ENCODE measurements around the gene TRANK1.
A peak's percentile ranks its signal among the peaks of the same experiment; 100 is the strongest.

The TRANK1 gene

DNA sequence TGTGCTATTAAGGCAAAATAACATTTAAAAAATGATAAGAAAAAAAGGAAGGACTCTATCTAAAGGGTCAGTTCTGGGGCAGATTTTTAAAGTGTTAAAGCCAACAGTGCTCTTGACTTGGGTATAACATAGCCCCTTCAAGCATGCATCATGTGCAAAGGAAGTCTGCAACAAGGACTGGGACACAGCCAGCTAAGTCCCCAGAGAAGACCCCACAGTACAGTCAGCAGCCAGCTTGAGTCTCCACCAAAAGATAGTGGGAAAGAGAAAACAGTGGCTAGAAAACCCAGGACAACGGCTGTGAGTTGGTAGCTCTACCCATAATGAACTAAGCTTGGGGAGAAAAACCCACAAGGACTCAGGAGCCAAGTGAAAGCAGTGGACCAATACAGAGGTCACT, 94.1 kb downstream of the TRANK1 start:
- DNase-seq: no peak

DNA sequence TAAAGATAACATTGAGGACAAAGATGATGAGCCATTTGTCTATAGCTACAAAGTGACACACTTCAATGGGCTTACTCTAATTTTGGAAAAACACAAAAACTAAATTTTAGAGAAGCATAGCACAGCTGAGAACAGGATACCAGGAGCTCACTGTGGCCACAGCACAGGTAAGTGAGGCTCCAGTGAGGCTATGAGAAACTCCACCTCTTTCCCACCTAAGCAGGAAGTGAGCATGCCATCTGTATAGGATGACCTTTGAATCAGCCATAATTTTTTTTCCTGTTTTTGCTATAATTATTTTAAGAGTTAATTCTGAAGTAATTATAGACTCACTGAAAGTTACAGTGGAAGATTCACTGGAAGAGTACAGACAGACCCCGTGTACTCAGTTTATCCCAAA, 98.4 kb downstream of the TRANK1 start:
- DNase-seq: no peak

- DNase-seq: peak in 7 of 51 donors; percentile 2 to 46 (median 6)
Observed at GRCh38 chr3:36843065-36844051, 101.5 kb downstream of the TRANK1 start.

- no peak for DNase-seq
Observed at GRCh38 chr3:36842275-36842674, 102.6 kb downstream of the TRANK1 start.

DNA sequence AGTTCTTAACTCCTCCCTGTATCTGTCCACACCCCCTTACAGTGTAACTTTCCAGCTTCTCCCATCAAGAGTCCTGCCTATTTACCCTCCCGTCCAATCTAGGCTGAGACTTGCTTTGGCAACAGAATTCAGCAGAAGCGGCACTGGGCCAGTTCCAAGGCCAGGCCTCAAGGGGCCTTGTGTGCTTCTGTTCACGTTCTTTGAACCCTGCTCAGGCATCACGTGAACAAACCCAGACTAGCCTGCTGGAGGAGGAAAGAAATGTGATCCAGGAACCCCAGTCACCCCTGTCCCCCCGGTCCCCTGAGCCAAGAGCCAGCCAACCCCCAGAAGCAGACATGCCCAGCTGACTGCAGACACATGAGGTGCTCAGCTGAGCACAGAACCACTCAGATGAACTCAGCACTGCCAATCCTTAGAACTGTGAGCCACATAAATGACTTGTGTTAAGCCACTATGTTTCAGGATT, 104.4 kb downstream of the TRANK1 start:
- DNase-seq: no peak

GRCh38 chr3:36837089-36837488, 107.8 kb downstream of the TRANK1 start:
- DNase-seq: no peak

DNA sequence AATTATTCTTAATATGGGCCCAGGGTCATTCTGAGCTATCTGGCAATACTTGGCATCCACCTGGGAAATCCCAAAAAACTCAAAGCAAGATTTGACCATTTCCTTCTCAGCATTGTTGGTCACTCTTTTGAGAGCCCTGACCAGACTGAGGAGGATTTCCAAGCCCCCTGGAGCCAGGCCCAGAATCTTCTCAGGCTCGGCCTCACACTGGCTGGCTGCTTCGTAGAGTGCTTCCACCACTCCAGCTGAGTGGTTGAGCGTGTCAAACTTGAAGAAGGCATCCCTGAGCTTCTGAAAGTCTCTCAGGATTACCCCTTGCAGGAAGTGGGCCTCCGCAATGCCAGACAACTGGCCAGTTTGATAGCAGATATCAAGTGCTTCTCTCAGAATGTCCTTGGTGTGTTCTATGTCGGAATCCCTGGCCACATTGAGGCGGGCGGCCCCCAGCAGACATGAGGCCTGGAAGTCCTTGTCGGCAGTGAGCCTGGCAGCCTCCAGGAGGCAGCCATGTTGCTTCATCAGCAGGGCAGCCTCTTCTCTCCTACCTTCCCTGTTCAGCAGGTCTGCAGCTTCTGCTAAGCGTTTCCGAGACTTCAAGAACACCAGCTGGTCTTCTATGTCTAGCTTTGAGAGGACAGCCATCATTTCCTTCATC, 111.6 kb downstream of the TRANK1 start:
- DNase-seq: no peak

DNA sequence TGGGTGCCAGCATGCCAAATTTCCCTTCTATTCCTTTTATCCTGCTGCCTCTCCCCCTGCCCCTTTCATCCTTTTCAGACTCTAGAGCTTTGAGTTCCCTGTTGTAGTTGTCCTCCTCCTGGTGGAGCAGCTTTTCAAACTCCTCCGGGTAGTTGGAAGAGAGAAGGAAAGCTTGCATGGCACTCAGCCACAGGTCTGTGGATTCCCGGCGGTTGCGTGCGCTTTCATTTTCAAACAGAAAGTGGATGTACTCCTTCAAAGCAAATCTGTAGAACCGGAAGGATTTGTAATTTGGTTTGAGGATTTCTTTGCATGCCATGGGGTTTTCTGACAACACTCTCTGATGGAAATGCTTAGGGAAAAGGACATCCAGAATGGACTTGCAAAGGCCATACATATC, 112.4 kb downstream of the TRANK1 start:
- no peak for DNase-seq

DNA sequence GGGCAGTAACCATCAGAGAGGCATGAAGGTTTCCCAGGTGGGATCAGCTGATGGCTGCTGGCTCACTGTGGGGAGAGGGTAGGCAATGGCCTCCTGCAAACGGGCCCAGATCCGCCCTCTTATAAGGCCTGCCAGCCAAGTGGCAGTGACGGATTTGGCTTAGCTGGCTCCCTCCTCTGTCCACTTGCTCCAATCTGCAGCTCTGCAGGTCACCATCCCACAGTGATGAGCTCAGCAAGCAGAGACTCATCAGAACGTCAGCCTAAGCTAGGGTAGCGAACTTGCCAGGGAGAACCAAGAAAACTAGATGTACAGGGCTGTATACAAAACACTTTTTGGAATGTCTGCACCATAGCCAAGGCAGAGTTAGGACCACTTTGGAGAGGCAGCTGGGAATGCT, 117.7 kb downstream of the TRANK1 start:
- no peak for DNase-seq

DNA sequence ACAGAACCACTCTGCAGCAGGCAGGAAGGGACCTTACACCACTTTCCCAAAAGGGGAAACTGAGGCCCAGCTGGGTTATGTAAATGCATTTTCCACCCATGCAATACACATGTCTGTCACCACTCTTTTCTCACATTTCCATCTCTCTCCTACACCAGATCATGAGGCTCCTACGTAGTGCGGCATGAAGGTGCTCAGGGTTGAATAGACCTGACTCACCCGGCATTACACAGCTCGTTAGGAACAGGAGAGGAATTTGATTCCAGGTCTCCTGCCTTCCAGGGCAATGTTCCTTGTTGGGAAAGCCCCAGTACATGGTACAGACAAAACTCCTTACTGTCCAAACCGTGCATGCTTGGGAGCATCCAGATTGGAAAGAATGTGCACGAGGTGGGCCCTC, 118.6 kb downstream of the TRANK1 start:
- no peak for DNase-seq

GRCh38 chr3:36824443-36824842, 120.4 kb downstream of the TRANK1 start:
- DNase-seq: no peak

DNA sequence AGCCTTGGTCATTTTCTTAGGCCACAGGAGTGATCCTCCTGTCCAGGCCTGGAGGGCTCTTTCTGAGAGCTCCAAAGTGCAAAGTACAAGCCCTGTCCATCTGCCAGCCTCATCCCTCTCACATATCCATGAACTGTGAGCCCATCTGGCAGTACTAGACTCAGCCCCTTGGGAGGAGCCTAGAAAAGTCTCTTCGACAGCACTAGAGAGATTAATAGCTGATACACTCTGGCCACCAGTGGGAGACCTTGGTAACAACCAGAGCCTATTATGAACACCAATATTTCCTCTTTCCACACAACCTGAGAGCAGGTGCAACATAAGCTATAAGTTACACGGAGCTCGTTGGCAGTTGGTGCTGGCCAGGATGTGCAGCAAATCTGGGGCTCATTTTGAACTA, 121.0 kb downstream of the TRANK1 start:
- no peak for DNase-seq

DNA sequence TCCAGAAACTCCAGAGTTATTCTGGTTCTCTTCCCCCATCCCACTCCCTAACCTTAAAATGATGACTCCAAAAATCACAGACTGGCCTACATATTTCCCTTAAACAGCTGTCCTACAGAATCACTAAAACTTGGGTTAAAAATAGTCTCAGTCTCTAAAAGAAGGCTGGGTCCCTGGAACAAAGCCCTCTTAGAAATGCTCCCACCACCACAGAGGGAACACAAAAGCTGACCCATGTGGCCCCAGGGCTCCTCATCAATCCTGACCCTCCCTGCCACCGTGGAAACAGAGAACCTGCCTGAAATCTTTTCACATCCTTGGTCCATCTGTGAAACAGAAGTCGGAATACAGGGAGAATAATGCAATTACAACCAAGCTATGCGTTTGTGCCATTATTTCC, 124.8 kb downstream of the TRANK1 start:
- DNase-seq: no peak

- DNase-seq: no peak
Observed at GRCh38 chr3:36817806-36818533, 126.9 kb downstream of the TRANK1 start.

DNA sequence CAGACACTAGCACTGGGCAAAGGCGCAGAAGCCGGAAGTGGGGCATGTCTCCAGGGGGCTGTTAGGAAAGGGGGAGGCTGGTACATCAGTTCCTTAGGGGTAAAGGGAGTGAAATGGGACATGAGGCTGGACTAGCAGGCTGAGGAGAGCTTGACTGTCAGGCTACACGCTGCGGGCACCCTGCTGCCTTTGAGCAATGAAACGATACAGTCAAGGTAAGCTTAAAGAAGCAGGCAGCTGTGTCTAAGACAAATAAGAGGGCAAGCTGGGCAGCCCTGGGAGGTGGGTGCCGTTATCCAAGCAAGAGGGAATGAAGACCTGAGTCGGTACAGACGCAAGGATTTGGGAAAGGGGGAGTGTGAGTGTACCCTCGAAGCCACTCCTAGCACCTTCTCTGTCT, 129.5 kb downstream of the TRANK1 start:
- DNase-seq: no peak

DNA sequence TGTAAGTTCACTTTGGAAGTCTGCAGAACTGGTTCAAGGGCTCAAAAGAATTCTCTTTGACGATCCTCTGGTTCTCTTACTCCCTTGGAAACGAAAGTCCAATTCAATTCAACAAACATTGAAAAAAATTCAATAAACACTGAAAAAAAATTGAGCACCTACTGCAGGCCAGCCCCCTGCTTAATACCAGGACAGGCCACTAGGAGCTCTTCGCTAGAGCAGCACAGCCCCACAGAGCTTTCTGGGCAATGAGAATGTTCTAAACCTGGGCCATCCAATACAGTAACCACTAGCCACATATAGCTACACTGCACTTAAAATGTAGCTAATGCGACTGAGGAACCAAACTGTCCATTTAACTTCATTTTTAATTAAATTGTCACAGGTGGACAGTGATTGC, 130.1 kb downstream of the TRANK1 start:
- no peak for DNase-seq

DNA sequence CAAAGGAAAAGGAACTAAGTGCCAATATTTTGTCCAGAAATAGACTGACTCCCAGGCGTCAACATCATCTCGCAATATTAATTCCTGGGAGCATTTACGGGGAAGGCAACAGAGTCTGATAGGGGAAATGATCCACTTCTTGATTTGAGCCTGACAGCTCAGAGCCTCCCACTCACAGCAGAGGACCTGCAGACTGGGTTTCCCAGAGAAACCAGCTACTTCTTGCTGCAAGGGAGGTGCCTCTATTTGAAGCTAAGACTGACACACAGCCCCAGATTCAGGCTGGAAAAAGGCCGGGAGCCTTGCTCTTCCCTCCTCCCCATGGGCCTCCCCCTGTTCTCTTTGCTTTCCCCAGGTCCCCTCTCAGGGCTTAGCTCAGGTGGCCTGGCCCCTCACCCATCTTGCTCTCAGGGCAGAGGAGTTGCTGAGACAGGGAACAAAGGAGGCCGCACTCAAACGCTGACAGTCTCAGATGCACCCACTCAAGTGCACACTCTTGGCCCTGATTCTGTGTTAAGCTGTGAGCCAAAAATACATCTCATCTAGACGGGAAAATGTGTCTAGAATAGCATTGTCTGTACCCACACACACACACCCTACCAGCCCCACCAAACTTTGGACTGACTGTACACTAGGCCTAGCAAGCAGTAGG, 130.7 kb downstream of the TRANK1 start:
- peak in 3 of 51 donors; percentile 11 to 66 (median 53) for DNase-seq

DNA sequence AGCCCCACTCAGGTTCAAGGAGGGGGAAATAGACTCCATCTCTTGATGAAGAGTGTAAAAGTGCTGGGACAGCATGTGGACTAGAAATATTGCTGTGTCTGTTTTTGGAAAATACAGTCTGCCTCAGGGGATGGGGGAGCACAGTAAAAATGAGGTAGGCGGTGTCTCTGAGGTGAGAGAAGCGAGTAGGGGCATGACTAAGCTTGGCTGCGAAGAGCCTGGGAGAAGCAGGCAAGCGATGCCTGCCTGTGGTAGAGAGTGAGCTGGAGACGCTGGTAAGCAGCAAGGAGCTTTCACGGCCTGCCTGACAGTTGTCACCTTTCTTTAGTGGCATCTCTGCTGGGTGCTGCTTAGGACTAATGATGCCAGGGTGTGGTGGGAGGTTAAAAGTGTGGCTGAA, 131.5 kb downstream of the TRANK1 start:
- DNase-seq: peak in 3 of 51 donors; percentile 14 to 44 (median 24)

DNA sequence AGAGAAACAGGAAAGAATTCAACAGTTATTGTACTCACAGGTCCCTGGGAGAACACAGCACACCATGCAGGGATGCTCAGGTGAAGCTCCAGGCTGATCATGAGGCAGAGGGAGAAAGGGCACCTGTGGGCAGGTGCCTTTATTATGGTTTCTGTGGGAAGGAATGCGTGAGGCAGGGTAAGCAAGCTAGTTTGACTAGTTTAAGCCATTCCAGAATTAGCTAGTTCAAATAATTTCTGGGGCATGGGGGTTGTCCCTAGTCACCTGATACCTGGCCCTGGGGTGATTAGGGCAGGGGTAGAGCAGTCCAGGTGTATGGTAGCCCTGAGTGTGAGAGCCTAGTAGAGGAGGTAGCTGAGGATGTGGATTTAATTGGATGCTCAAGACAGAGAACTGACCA, 132.6 kb downstream of the TRANK1 start:
- DNase-seq: no peak

DNA sequence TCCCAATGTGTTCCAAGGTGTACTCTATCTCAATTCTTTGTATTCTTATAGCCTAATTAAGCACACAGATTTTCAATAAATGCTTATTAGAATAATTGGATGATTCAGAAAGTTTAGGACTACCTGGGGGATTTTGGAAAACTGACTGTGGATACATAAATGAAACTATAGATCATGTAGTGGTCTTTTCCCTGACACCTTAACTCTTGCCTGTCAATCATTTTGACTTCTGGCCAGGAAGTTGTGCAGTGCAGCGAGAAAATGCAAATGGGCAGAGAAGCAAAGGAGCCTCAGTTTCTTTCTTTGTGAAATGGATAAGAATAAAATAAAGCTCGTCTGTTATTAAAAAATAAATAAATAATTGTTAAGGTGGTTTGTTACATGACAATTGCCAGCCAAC, 133.1 kb downstream of the TRANK1 start:
- no peak for DNase-seq

DNA sequence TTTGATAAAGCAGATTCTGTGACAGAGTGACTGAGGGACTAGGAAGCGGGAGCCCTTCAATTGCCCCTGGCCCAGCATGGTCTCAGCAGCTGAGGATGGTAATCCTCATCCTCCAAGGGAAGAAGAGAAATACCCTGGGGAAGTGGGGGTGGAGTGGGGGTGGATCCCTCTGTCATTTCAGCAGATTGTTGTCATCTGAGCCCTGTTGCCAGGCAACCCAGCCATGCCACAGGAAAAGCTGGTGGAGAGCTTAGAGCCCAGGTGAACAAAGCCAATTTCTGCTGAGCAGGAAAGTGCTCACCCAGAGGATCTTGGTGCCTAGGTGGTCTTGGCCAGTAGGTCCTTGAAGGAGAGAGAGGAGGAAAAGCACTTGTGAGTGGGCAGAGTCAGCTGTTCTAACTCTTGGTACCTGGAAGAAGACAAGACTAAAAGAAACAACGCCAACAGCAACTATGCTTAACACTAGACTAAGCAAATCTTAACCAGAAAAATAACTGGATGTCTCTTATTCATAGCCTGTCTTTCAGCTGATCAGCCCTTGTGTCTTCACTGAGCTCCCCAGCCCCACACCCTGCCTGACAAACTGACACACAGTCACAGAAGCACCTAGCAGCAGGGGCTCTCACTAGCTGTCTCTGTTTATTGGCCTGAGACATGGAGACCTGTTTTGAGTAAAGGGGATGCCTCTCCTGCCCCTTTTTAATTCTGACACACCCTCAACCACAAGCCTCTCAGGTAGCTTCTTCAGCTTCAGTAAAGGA, 140.4 kb downstream of the TRANK1 start:
- DNase-seq: peak in 14 of 51 donors; percentile 0 to 62 (median 24)

Data from hypothalamus (tissue), 51 donors.